RWPE1 (cell line): ENCODE results near the gene SEC24A.

Experiments
- CTCF ChIA-PET: fragments of 350-600 bp; sonication (Branson Sonifier 250); formaldehyde crosslinking; extraction: SDS; loops from one replicate; lab custom pipeline; 2021; lab: Yijun Ruan, JAX
- POLR2A ChIA-PET: fragments of 400-600 bp; formaldehyde crosslinking; extraction: SDS; loops from one replicate; lab custom pipeline; 2020; ENCODE audit warnings: antibody characterized with exemption; ENCODE audit not compliant: low non-redundant PET; lab: Yijun Ruan, JAX
- DNase-seq: peaks from one replicate; pipeline ENCODE4 v3.0.0; 2012; ENCODE audit warnings: low spot score
- H3K27ac ChIP-seq: fragments of 450-650 bp; 2 replicates; pipeline ENCODE4 v1.5.1; 2017
- TF ChIP-seq, protein P1 (sequence below): fragments of 450-650 bp; conservative IDR thresholded peaks from 2 replicates; pipeline ENCODE4 v1.5.1; 2017; ENCODE audit warnings: low read depth, mild to moderate bottlenecking

SEC24A gene

DNA sequence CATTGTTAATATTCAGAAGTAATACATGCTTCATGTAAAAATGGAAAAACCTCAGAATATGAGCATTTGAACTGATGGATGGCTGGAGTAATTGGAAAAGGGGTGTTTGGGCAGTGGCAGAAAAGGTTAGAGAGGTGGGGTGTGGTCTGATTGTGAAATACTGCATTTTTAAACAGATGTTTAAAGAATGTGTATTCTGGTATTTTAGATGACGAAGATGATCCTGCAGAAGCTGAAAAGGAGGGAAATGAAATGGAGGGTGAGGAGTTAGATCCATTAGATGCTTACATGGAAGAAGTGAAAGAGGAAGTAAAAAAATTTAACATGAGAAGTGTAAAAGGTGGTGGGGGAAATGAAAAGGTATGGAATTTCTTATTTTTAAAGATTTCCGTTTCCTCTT lies 128.8 kb downstream of the SEC24A start:
- TF ChIP-seq, protein P1, sequence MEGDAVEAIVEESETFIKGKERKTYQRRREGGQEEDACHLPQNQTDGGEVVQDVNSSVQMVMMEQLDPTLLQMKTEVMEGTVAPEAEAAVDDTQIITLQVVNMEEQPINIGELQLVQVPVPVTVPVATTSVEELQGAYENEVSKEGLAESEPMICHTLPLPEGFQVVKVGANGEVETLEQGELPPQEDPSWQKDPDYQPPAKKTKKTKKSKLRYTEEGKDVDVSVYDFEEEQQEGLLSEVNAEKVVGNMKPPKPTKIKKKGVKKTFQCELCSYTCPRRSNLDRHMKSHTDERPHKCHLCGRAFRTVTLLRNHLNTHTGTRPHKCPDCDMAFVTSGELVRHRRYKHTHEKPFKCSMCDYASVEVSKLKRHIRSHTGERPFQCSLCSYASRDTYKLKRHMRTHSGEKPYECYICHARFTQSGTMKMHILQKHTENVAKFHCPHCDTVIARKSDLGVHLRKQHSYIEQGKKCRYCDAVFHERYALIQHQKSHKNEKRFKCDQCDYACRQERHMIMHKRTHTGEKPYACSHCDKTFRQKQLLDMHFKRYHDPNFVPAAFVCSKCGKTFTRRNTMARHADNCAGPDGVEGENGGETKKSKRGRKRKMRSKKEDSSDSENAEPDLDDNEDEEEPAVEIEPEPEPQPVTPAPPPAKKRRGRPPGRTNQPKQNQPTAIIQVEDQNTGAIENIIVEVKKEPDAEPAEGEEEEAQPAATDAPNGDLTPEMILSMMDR, result no peak
- POLR2A ChIA-PET, result interaction anchor here (0.6 kb wide), 1 partner anchor 9 kb away, joined by 6 read pairs; no protein-coding TSS in a partner anchor
- H3K27ac ChIP-seq, result no peak overlapping the region
- CTCF ChIA-PET, result no interaction called here
- no peak for DNase-seq
